ENCODE data around the gene NELL2. TPM values are rescaled to one million over a fixed set of nuclear protein-coding genes. Genes with fewer than 3 reads are reported as not detected.

The NELL2 gene
- 596 and 641 TPM in 2 replicates for total RNA-seq (2021)
- Bru-seq, nascent RNA = percentile 99 among the genes with signal in this experiment
- BruChase-seq, experiment 1, labeled RNA remaining after a 2-hour chase = percentile 94 among the genes with signal in this experiment
- percentile 88 among the genes with signal in this experiment for BruChase-seq, experiment 2, labeled RNA remaining after a 6-hour chase
- long read RNA-seq, transcript NELL2-202 (20 exons, 3,203 nt) = minor isoform, 14 of 1,325 reads
- long read RNA-seq, transcript NELL2-203 (20 exons, 3,612 nt) = major isoform, 708 of 1,325 reads
- long read RNA-seq, transcript NELL2-209 (13 exons, 1,938 nt) = minor isoform, 19 of 1,325 reads
- long read RNA-seq, transcript NELL2-205 (21 exons, 3,196 nt) = minor isoform, 88 of 1,325 reads
- long read RNA-seq, partial matches to known transcripts = 348 of 1,325 reads
- long read RNA-seq, other reads (novel, unspliced or antisense) = 142 of 1,325 reads

GRCh38 chr12:44875954-44876543 lies at the start of gene NELL2:
NELL2 (minus strand) TSS chr12:44876315; CDS start chr12:44875869, 446 bp downstream.
- intact Hi-C loops (cut with micrococcal nuclease; ENCODE audit: unreplicated experiment) = loop anchor here (5.0 to 10.0 kb wide), 3 partner anchors 171 to 859 kb away; no protein-coding TSS in a partner anchor
- Histone ChIP-seq H3K9me3 (ENCODE audit: low read depth, low read length, poor library complexity, severe bottlenecking) (peaks cover 23% of the 10 kb centered on the region), H3K27me3 (replicated peaks; ENCODE audit: insufficient read depth, low read depth, low read length, poor library complexity) (no peaks in the 10 kb centered on the region), H3K4me3 (ENCODE audit: low read depth, low read length, poor library complexity, severe bottlenecking) (peak within 1 kb of the TSS; percentile 95), H3K27ac (ENCODE audit: low read depth, low read length, poor library complexity, severe bottlenecking) (peak within 1 kb of the TSS; percentile 96), H3K4me1 (ENCODE audit: insufficient read depth, low read length, poor library complexity, severe bottlenecking) (peaks cover 15% of the 10 kb centered on the region), H3K36me3 (ENCODE audit: insufficient read depth, low read length, poor library complexity, severe bottlenecking) (peaks cover 47% of the 10 kb centered on the region)
- ChIA-PET POLR2A (ENCODE audit: low non-redundant PET) (interaction anchor here (0.5 to 0.7 kb wide), 9 partner anchors 10 to 860 kb away, joined by 3 to 5 read pairs (median 3); partner anchors contain the start of gene ANO6), CTCF (interaction anchor here (0.5 to 1.3 kb wide), 8 partner anchors 19 to 893 kb away, joined by 3 to 9 read pairs (median 4); no protein-coding TSS in a partner anchor)
- TF ChIP-seq CTCF (conservative IDR thresholded peaks at IDR 0.05; ENCODE audit: low read depth, low read length) (no peak), EZH2 (IDR thresholded peaks at IDR 0.05; ENCODE audit: borderline replicate concordance, low read depth, low read length, poor library complexity, severe bottlenecking) (no peak)
- DNase-seq (ENCODE audit: low spot score) = peak; percentile 96
- no TSS peak for BruUV-seq (replicated peaks)

- Histone ChIP-seq H3K27ac (ENCODE audit: low read depth, low read length, poor library complexity, severe bottlenecking) (no peak overlapping the region), H3K4me3 (ENCODE audit: low read depth, low read length, poor library complexity, severe bottlenecking) (no peak overlapping the region), H3K27me3 (replicated peaks; ENCODE audit: insufficient read depth, low read depth, low read length, poor library complexity) (no peaks in the 10 kb centered on the region), H3K9me3 (ENCODE audit: low read depth, low read length, poor library complexity, severe bottlenecking) (no peaks in the 10 kb centered on the region), H3K4me1 (ENCODE audit: insufficient read depth, low read length, poor library complexity, severe bottlenecking) (no peaks in the 10 kb centered on the region), H3K36me3 (ENCODE audit: insufficient read depth, low read length, poor library complexity, severe bottlenecking) (no peaks in the 10 kb centered on the region)
- no peak for TF ChIP-seq EZH2 (IDR thresholded peaks at IDR 0.05; ENCODE audit: borderline replicate concordance, low read depth, low read length, poor library complexity, severe bottlenecking)
- TF ChIP-seq CTCF (conservative IDR thresholded peaks at IDR 0.05; ENCODE audit: low read depth, low read length) = no peak
- no TSS peak for BruUV-seq (replicated peaks)
- POLR2A ChIA-PET (ENCODE audit: low non-redundant PET) = no interaction called here
- CTCF ChIA-PET = no interaction called here
- intact Hi-C loops (cut with micrococcal nuclease; ENCODE audit: unreplicated experiment) = no loop called here
- DNase-seq (ENCODE audit: low spot score) = no peak
Measured at GRCh38 chr12:44921736-44922135, 45.6 kb upstream of the NELL2 start.

- Histone ChIP-seq H3K4me1 (ENCODE audit: insufficient read depth, low read length, poor library complexity, severe bottlenecking) (no peaks in the 10 kb centered on the region), H3K4me3 (ENCODE audit: low read depth, low read length, poor library complexity, severe bottlenecking) (no peak overlapping the region), H3K36me3 (ENCODE audit: insufficient read depth, low read length, poor library complexity, severe bottlenecking) (no peaks in the 10 kb centered on the region), H3K9me3 (ENCODE audit: low read depth, low read length, poor library complexity, severe bottlenecking) (no peaks in the 10 kb centered on the region), H3K27me3 (replicated peaks; ENCODE audit: insufficient read depth, low read depth, low read length, poor library complexity) (no peaks in the 10 kb centered on the region), H3K27ac (ENCODE audit: low read depth, low read length, poor library complexity, severe bottlenecking) (no peak overlapping the region)
- BruUV-seq (replicated peaks) = no TSS peak
- DNase-seq (ENCODE audit: low spot score) = no peak
- POLR2A ChIA-PET (ENCODE audit: low non-redundant PET) = no interaction called here
- CTCF ChIA-PET = no interaction called here
- TF ChIP-seq CTCF (conservative IDR thresholded peaks at IDR 0.05; ENCODE audit: low read depth, low read length) = no peak
- TF ChIP-seq EZH2 (IDR thresholded peaks at IDR 0.05; ENCODE audit: borderline replicate concordance, low read depth, low read length, poor library complexity, severe bottlenecking) = no peak
- intact Hi-C loops (cut with micrococcal nuclease; ENCODE audit: unreplicated experiment) = no loop called here
Measured at GRCh38 chr12:44917141-44917540, 41.0 kb upstream of the NELL2 start.

All from A673 (cell line).